Mucosa of descending colon (tissue), 3 donors: ENCODE results near the gene B3GALT6. TPM values are rescaled to one million over a fixed set of nuclear protein-coding genes. Genes with fewer than 3 reads are reported as not detected.

Experiments used
- ATAC-seq: fragments of 200-7000 bp; cut with Tn5 transposase; one replicate; pipeline ENCODE4 v1.9.1; 2020; ENCODE audit warnings: mild to moderate bottlenecking, moderate library complexity
- DNase-seq, 3 donors: peaks; one replicate each; pipeline ENCODE4 v3.0.0-alpha.2; 2020
- H3K36me3 ChIP-seq: fragments of 200-600 bp; one replicate; pipeline ENCODE4 v1.8.0; 2021; ENCODE audit warnings: low read depth, mild to moderate bottlenecking
- H3K4me1 ChIP-seq: fragments of 200-600 bp; one replicate; pipeline ENCODE4 v1.8.0; 2021; ENCODE audit warnings: low read depth, mild to moderate bottlenecking
- H3K4me3 ChIP-seq: fragments of 200-600 bp; one replicate; pipeline ENCODE4 v1.8.0; 2021; ENCODE audit warnings: mild to moderate bottlenecking
- H3K9me3 ChIP-seq: fragments of 200-600 bp; one replicate; pipeline ENCODE4 v1.8.0; 2021; ENCODE audit warnings: mild to moderate bottlenecking
- intact Hi-C, 2 donors: fragments of 100-400 bp; cut with DNase I in 1 of 2; cut with micrococcal nuclease in 1 of 2; formaldehyde crosslinking; loops; one replicate each; pipeline versions ENCODE4 v1.11.0 to v1.11.1; 2022; cut with DNase I, micrococcal nuclease
- total RNA-seq, 3 donors: library from RNA; stranded (reverse); fragmentation: NEBNext Ultra II Directional in 2 of 3; extraction: Animal tissue kit (Norgen Biotek cat#: 25700) in 2 of 3; gene quantifications; one replicate each; pipeline versions ENCODE4 v1.2.1 to v1.2.4, GENCODE V29; 2021 to 2023
- TF ChIP-seq, protein P1 (sequence below): fragments of 200-600 bp; IDR thresholded peaks from one replicate; pipeline ENCODE4 v1.8.0; 2022; ENCODE audit warnings: antibody characterized with exemption, mild to moderate bottlenecking
- donor health status: DM: no; HTN: no; CAD: no; lungs with moderate emphysema.
- donor health status: DM: no; HTN: no; CAD: no.
- donor health status: DM: no; HTN: yes; CAD: no.

B3GALT6 gene
- total RNA-seq, 3 donors from 2014 or later: 7.3 to 12.5 (median 9.0) TPM

DNA sequence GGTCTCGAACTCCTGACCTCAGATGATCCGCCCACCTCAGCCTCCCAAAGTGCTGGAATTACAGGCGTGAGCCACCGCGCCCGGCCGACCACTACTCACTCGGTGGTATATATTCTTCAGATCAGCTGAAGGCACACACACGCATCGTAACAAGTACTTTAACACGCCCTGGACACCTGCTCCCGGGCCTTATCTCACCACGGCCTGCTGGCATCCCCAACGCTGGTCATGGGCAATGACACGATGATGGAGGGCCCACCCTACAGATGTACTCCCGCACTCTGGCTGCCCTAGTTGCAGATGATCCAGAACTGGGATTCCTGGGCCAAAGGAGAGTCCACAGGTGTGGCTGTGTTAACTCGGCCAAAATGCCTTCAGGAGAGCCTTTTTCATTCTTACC lies 30.0 kb downstream of the B3GALT6 start:
- Histone ChIP-seq H3K4me3 (no peak overlapping the region), H3K4me1 (no peaks in the 10 kb centered on the region), H3K36me3 (no peaks in the 10 kb centered on the region), H3K9me3 (no peaks in the 10 kb centered on the region)
- no peak for DNase-seq
- TF ChIP-seq, protein P1, sequence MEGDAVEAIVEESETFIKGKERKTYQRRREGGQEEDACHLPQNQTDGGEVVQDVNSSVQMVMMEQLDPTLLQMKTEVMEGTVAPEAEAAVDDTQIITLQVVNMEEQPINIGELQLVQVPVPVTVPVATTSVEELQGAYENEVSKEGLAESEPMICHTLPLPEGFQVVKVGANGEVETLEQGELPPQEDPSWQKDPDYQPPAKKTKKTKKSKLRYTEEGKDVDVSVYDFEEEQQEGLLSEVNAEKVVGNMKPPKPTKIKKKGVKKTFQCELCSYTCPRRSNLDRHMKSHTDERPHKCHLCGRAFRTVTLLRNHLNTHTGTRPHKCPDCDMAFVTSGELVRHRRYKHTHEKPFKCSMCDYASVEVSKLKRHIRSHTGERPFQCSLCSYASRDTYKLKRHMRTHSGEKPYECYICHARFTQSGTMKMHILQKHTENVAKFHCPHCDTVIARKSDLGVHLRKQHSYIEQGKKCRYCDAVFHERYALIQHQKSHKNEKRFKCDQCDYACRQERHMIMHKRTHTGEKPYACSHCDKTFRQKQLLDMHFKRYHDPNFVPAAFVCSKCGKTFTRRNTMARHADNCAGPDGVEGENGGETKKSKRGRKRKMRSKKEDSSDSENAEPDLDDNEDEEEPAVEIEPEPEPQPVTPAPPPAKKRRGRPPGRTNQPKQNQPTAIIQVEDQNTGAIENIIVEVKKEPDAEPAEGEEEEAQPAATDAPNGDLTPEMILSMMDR: no peak
- ATAC-seq: no peak
- intact Hi-C loops: no loop called here

DNA sequence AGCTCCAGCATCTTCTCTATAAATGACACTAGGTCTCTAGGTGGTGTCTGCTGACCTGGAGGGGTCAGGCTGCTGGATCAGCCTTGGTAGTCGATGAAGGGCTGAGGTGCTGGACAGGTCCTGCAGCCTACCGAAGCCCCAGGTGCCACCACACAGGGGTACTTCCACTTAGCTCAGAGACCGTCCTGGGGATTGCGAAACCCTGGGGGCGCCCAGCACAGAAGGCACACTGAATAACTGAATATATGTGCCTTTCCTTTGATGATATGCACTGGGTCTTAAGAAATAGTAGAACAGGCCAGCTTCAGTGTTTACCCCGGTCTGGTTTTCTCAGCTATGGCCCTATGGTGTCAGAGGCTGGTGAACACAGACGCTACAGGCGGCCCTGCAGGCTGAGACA lies 30.7 kb downstream of the B3GALT6 start:
- TF ChIP-seq, protein P1: no peak
- DNase-seq: no peak
- Histone ChIP-seq H3K9me3 (no peaks in the 10 kb centered on the region), H3K4me1 (no peaks in the 10 kb centered on the region), H3K36me3 (no peaks in the 10 kb centered on the region), H3K4me3 (no peak overlapping the region)
- intact Hi-C loops: no loop called here
- no peak for ATAC-seq

DNA sequence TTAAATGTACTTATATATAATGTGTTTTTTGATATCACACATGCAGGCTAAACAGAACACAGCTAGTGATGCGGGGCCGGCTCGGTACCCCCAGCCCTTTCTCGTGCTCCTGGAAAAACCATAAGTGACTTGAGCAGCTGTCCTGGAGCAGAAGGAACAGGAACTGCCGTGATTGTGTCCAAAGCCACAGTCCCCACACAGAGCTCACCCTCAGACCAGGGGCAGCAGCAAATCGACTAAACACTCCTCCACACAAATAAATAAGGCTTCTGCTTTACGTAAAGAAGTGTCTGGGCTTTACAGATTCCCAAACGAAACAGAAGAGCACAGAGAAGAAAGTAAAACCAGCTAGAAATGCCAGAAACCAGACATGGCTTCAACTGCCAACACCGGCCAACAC lies 32.0 kb downstream of the B3GALT6 start:
- TF ChIP-seq, protein P1: no peak
- H3K9me3 ChIP-seq: no peaks in the 10 kb centered on the region
- no peak overlapping the region for H3K4me3 ChIP-seq
- ATAC-seq: no peak
- H3K36me3 ChIP-seq: no peaks in the 10 kb centered on the region
- intact Hi-C loops: no loop called here
- H3K4me1 ChIP-seq: no peaks in the 10 kb centered on the region
- no peak for DNase-seq

DNA sequence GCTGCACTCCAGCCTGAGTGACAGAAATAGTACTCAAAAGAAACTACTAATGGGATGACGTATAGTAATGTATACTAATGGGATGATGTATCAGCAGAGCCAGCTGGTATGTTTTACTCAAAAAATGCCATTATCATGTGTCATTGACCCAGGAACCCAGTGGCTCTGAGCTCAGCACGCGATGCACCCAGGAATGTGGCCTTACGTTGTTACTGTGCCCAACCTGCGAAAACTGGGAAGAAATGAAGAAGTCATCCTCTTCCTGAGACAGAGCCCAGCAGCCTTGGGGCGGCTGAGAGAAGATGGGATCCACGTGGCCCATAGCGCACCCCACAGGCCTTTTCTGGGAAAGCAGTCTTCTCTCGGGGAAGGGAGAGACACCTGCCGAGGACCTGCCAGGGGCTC lies 32.8 kb downstream of the B3GALT6 start:
- no peak for DNase-seq
- TF ChIP-seq, protein P1: no peak

DNA sequence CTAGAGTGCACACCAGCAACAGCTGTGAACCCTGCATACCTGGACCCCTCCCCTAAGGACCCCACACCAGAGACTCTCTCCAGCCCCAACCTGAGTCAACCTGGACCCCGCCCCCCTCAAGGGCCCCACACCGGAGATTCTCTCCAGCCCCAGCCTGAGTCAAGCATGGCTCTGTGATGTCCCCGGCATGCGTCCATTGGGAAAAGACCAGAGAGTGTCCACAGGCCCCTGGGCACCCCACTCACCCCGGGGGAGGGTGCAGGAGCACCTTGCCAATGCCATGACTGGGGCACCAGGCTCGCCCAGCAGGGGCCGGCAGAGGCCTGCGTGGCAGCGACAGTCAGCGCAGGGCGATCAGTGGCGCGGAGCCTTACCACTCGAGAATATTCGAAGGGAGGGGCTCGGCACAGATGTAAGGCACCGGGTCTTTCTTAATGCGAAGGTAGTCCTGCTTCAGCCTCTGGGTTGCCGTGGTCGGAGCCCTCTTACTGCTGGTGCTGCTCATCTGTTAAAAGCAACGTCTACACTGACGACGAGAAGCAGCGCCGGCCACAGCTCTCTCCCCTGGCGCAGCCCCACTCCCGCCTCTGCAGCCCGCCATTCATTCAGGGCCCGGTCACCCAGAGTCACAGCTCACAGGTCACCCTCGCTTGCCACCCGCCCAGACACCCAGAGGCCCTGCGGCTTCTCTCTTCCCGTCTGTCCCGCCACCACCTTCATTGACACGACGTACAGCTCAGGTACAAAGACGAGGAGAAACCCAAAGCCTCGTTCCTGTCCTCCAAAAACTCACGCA lies 35.6 kb downstream of the B3GALT6 start:
- intact Hi-C loops: no loop called here
- TF ChIP-seq, protein P1: no peak
- Histone ChIP-seq H3K4me1 (peaks cover 23% of the 10 kb centered on the region), H3K4me3 (no peak overlapping the region), H3K36me3 (no peaks in the 10 kb centered on the region), H3K9me3 (no peaks in the 10 kb centered on the region)
- ATAC-seq (no peak), DNase-seq (no peak)

More for the DNA sequence above, 32.8 kb downstream of the B3GALT6 start:
- Histone ChIP-seq H3K9me3 (no peaks in the 10 kb centered on the region), H3K36me3 (no peaks in the 10 kb centered on the region), H3K4me3 (no peak overlapping the region), H3K4me1 (no peaks in the 10 kb centered on the region)
- intact Hi-C loops: no loop called here
- ATAC-seq: peak; percentile 31
